PC-3 (cell line): ENCODE measurements around the gene SH3PXD2A. TPM values are rescaled to one million over a fixed set of nuclear protein-coding genes. Genes with fewer than 3 reads are reported as not detected.

Experiments
- ATAC-seq: fragments of 200-7000 bp; cut with Tn5 transposase; 2 replicates; pipeline ENCODE4 v1.9.1; 2020; ENCODE audit warnings: mild to moderate bottlenecking, moderate library complexity
- BruUV-seq: library from RNA; stranded (reverse); fragments of 400-500 nt; replicated peaks from 2 replicates; lab custom pipeline; 2021; lab: Mats Ljungman, UMichigan
- CTCF ChIA-PET: fragments of 300-600 bp; sonication (Branson Sonifier 250); formaldehyde crosslinking; loops from one replicate; lab custom pipeline; 2022; ENCODE audit warnings: antibody characterized with exemption; lab: Charles Lee
- POLR2A ChIA-PET: fragments of 300-600 bp; sonication (Branson Sonifier 250); formaldehyde crosslinking; loops from one replicate; lab custom pipeline; 2022; ENCODE audit warnings: antibody characterized with exemption; ENCODE audit not compliant: unreplicated experiment; lab: Charles Lee
- DNase-seq: peaks from one replicate; pipeline ENCODE4 v3.0.0-alpha.2; 2015
- H2AFZ ChIP-seq: fragments of 300-600 bp; sonication (generic); 2 replicates; pipeline ENCODE4 v1.6.0; 2016; ENCODE audit warnings: antibody characterized with exemption, low read length
- H3F3A ChIP-seq: fragments of 300-600 bp; sonication (generic); one replicate; pipeline ENCODE4 v1.6.0; 2017; ENCODE audit warnings: antibody characterized with exemption, low read length, control low read depth, mild to moderate bottlenecking; ENCODE audit not compliant: unreplicated experiment
- H3K27ac ChIP-seq: fragments of 300-600 bp; sonication (generic); 2 replicates; pipeline ENCODE4 v1.5.1; 2016; ENCODE audit warnings: mild to moderate bottlenecking, low read length
- H3K27me3 ChIP-seq: fragments of 300-600 bp; sonication (generic); 2 replicates; pipeline ENCODE4 v1.6.1; 2016; ENCODE audit warnings: low read length, mixed read lengths
- H3K36me3 ChIP-seq: fragments of 300-600 bp; sonication (generic); 2 replicates; pipeline ENCODE4 v1.6.1; 2016; ENCODE audit warnings: low read depth, mixed run types, low read length, mixed read lengths
- H3K4me1 ChIP-seq: fragments of 300-600 bp; sonication (generic); 2 replicates; pipeline ENCODE4 v1.5.1; 2016; ENCODE audit warnings: low read length; ENCODE audit not compliant: insufficient read depth
- H3K4me2 ChIP-seq: fragments of 300-600 bp; sonication (generic); 2 replicates; pipeline ENCODE4 v1.6.0; 2016; ENCODE audit warnings: low read length
- H3K4me3 ChIP-seq: fragments of 300-600 bp; sonication (generic); 2 replicates; pipeline ENCODE4 v1.5.1; 2016; ENCODE audit warnings: mild to moderate bottlenecking, low read length, mixed read lengths
- H3K79me2 ChIP-seq: fragments of 300-600 bp; sonication (generic); 2 replicates; pipeline ENCODE4 v1.6.1; 2017; ENCODE audit warnings: low read length, mixed read lengths
- H3K9ac ChIP-seq: fragments of 300-600 bp; sonication (generic); 2 replicates; pipeline ENCODE4 v1.6.0; 2016; ENCODE audit warnings: mild to moderate bottlenecking, low read length
- H3K9me2 ChIP-seq: fragments of 300-600 bp; sonication (generic); replicated peaks from 2 replicates; pipeline ENCODE4 v1.6.1; 2016; ENCODE audit warnings: mixed run types, low read length, mixed read lengths
- H3K9me3 ChIP-seq: fragments of 300-600 bp; sonication (generic); 2 replicates; pipeline ENCODE4 v1.6.1; 2016; ENCODE audit warnings: low read length, mixed read lengths
- H4K20me1 ChIP-seq: fragments of 300-600 bp; sonication (generic); 2 replicates; pipeline ENCODE4 v1.6.1; 2016; ENCODE audit warnings: low read length, mixed read lengths
- EZH2 ChIP-seq: fragments of 300-600 bp; sonication (generic); IDR thresholded peaks from one replicate; pipeline ENCODE4 v1.6.1; 2017; ENCODE audit warnings: antibody characterized with exemption, mild to moderate bottlenecking, low read length; ENCODE audit not compliant: unreplicated experiment
- EZH2phosphoT487 ChIP-seq: fragments of 300-600 bp; sonication (generic); IDR thresholded peaks from 2 replicates; pipeline ENCODE4 v1.6.1; 2018; ENCODE audit warnings: mild to moderate bottlenecking, antibody characterized with exemption, low read length, borderline replicate concordance
- intact Hi-C: fragments of 100-400 bp; cut with micrococcal nuclease; formaldehyde crosslinking; loops from 2 replicates; pipeline ENCODE4 v1.9.0; 2023
- total RNA-seq: library from RNA; depleted of rRNA; stranded (reverse); fragments of >200 nt; gene quantifications from 2 replicates; pipeline ENCODE4 v1.2.3, GENCODE V29; 2014
- TF ChIP-seq, protein P1 (sequence below): fragments of 300-600 bp; sonication (generic); conservative IDR thresholded peaks from 2 replicates; pipeline ENCODE4 v1.5.1; 2017; ENCODE audit warnings: antibody characterized with exemption, low read depth, mild to moderate bottlenecking, low read length

The SH3PXD2A gene
- total RNA-seq, 1 experiment from 2014 or later = 3.4 TPM

DNA sequence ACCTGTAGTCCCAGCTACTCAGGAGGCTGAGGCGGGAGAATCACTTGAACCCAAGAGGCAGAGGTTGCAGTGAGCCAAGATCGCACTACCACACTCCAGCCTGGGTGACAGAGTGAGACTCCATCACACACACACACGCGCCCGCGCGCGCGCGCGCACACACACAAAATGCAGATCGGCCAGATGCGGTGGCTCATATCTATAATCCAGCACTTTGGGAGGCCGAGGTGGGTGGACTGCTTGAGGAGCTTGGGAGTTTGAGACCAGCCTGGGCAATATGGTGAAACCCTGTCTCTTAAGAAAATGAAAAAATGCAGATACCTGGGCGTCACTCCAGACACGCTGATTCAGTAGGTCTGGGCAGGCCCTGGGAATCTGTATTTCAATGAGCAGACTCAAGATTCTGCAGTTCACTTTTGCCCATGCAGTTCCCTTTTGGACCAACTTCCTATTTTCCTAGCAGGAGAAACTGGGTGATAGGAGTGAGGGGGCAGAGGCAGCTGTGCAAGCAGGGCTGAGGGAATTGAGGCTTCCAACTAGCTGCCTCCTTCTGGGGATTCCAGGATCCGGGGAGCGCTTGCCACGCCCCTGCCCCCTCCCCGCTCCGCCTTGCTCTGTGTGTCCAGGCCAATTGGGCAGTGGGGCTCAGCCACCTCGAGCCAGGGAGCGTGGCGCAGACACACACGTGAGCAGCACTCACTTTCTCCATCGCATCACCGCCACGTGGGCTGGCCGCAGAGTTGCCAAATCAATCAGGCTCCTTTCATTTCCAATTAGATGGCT lies 173.6 kb downstream of the SH3PXD2A start:
- ChIA-PET CTCF (no interaction called here), POLR2A (no interaction called here)
- ATAC-seq = no peak
- Histone ChIP-seq H3F3A (no peaks in the 10 kb centered on the region), H4K20me1 (no peaks in the 10 kb centered on the region), H3K36me3 (no peaks in the 10 kb centered on the region), H2AFZ (no peak overlapping the region), H3K27ac (no peak overlapping the region), H3K4me1 (no peaks in the 10 kb centered on the region), H3K9me2 (no peaks in the 10 kb centered on the region), H3K27me3 (no peaks in the 10 kb centered on the region), H3K9me3 (no peaks in the 10 kb centered on the region), H3K4me2 (no peak overlapping the region), H3K79me2 (no peaks in the 10 kb centered on the region), H3K4me3 (no peak overlapping the region), H3K9ac (no peak overlapping the region)
- DNase-seq = no peak
- intact Hi-C loops = no loop called here
- no peak for TF ChIP-seq EZH2
- no peak for TF ChIP-seq EZH2phosphoT487
- TF ChIP-seq, protein P1, sequence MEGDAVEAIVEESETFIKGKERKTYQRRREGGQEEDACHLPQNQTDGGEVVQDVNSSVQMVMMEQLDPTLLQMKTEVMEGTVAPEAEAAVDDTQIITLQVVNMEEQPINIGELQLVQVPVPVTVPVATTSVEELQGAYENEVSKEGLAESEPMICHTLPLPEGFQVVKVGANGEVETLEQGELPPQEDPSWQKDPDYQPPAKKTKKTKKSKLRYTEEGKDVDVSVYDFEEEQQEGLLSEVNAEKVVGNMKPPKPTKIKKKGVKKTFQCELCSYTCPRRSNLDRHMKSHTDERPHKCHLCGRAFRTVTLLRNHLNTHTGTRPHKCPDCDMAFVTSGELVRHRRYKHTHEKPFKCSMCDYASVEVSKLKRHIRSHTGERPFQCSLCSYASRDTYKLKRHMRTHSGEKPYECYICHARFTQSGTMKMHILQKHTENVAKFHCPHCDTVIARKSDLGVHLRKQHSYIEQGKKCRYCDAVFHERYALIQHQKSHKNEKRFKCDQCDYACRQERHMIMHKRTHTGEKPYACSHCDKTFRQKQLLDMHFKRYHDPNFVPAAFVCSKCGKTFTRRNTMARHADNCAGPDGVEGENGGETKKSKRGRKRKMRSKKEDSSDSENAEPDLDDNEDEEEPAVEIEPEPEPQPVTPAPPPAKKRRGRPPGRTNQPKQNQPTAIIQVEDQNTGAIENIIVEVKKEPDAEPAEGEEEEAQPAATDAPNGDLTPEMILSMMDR = no peak
- no TSS peak for BruUV-seq

DNA sequence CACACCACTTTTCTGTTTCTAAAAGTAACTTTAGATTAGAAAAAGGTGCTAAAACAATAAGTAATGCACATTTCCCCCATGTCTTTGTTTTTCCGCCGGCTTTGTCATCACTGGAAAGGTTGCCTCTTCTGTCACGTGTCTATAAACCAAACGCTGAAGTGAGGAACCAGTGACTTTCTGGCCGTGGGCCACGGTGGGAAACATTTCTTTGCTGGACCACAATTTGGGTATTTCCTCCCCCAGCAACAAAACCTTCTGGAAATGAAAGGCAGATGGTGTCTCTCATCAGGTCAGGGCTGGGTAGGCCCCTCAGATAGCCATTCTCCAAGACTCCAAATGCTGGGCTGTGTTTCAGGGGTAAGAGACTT lies 174.5 kb downstream of the SH3PXD2A start:
- H3K9me3 ChIP-seq = no peaks in the 10 kb centered on the region
- CTCF ChIA-PET = no interaction called here
- H3K79me2 ChIP-seq = no peaks in the 10 kb centered on the region
- no peaks in the 10 kb centered on the region for H3F3A ChIP-seq
- no peaks in the 10 kb centered on the region for H3K4me1 ChIP-seq
- BruUV-seq = no TSS peak
- H3K4me2 ChIP-seq = no peak overlapping the region
- intact Hi-C loops = no loop called here
- H3K9ac ChIP-seq = no peak overlapping the region
- DNase-seq (no peak), ATAC-seq (no peak)
- H3K9me2 ChIP-seq = no peaks in the 10 kb centered on the region
- no peak overlapping the region for H3K4me3 ChIP-seq
- POLR2A ChIA-PET = no interaction called here
- no peak overlapping the region for H2AFZ ChIP-seq
- no peaks in the 10 kb centered on the region for H4K20me1 ChIP-seq
- H3K27ac ChIP-seq = no peak overlapping the region
- no peaks in the 10 kb centered on the region for H3K36me3 ChIP-seq
- TF ChIP-seq EZH2 (no peak), EZH2phosphoT487 (no peak)
- TF ChIP-seq, protein P1 = no peak
- H3K27me3 ChIP-seq = no peaks in the 10 kb centered on the region

DNA sequence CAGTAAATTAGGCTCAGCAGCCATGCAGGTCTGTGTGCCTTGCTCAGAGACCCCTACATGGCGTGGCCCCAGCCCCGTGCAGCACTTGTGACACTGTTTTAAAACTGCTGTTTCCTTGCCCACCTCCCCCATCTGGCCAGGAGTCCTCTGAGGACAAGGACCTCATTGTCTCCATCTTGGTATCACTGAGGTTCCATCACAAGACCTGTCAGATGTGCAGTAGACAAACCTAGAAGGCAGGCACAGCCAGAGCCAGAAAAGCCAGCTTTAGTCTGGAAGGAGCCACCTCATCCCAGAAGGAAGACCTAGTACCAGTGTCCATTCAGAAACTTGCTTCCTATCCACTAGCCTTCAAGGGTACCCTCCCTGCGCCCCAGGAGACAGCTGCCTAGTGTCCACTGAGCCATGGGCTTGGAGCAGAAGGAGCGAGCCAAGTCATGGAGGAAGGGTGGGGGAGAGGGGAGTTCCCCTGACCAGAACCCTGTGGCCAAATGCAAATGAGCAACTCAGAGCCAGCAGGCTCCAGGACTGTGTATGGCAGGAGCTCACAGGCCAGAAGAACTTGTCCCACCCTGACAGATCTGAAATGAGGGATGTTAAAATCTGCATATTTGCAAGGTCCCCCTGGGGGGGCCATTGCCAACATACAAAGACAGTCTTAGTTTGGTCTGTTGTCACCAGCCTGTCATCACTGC lies 176.1 kb downstream of the SH3PXD2A start:
- no peak overlapping the region for H3K4me3 ChIP-seq
- H3K9ac ChIP-seq = no peak overlapping the region
- no peaks in the 10 kb centered on the region for H4K20me1 ChIP-seq
- no peak overlapping the region for H2AFZ ChIP-seq
- no peak overlapping the region for H3K4me2 ChIP-seq
- DNase-seq (no peak), ATAC-seq (no peak)
- no peaks in the 10 kb centered on the region for H3K9me3 ChIP-seq
- no peaks in the 10 kb centered on the region for H3K4me1 ChIP-seq
- TF ChIP-seq EZH2 = no peak
- TF ChIP-seq, protein P1 = no peak
- no peak for TF ChIP-seq EZH2phosphoT487
- H3F3A ChIP-seq = no peaks in the 10 kb centered on the region
- H3K9me2 ChIP-seq = no peaks in the 10 kb centered on the region
- no peaks in the 10 kb centered on the region for H3K36me3 ChIP-seq
- intact Hi-C loops = no loop called here
- BruUV-seq = no TSS peak
- H3K27me3 ChIP-seq = no peaks in the 10 kb centered on the region
- ChIA-PET CTCF (no interaction called here), POLR2A (no interaction called here)
- H3K27ac ChIP-seq = no peak overlapping the region
- H3K79me2 ChIP-seq = no peaks in the 10 kb centered on the region
